NOMO-1 (cell line): ENCODE measurements around the gene NTRK2.

Experiments
- DNase-seq, 2 experiments: peaks; one replicate each; lab custom pipeline; 2025; ENCODE audit not compliant: unreplicated experiment in 2 of 2; lab: John Stamatoyannopoulos, UW

Gene NTRK2

GRCh38 chr9:84926793-84927192 lies 257.3 kb downstream of the NTRK2 start:
- DNase-seq = no peak

GRCh38 chr9:84928419-84928818 lies 258.9 kb downstream of the NTRK2 start:
- DNase-seq = no peak

- DNase-seq = no peak
Measured at GRCh38 chr9:84929068-84929467, 259.5 kb downstream of the NTRK2 start.

- DNase-seq = no peak
Measured at GRCh38 chr9:84932915-84933527, 263.5 kb downstream of the NTRK2 start.

GRCh38 chr9:84935528-84936117 lies 266.1 kb downstream of the NTRK2 start:
- no peak for DNase-seq

GRCh38 chr9:84937180-84937579 lies 267.7 kb downstream of the NTRK2 start:
- DNase-seq = no peak

- DNase-seq = no peak
Measured at GRCh38 chr9:84937581-84937980, 268.1 kb downstream of the NTRK2 start.

- no peak for DNase-seq
Measured at GRCh38 chr9:84939774-84940173, 270.2 kb downstream of the NTRK2 start.

- DNase-seq = no peak
Measured at GRCh38 chr9:84940294-84940693, 270.8 kb downstream of the NTRK2 start.

GRCh38 chr9:84941792-84942191 lies 272.3 kb downstream of the NTRK2 start:
- no peak for DNase-seq

GRCh38 chr9:84943482-84944050 lies 274.0 kb downstream of the NTRK2 start:
- DNase-seq = no peak

GRCh38 chr9:84945878-84946538 lies 276.5 kb downstream of the NTRK2 start:
- no peak for DNase-seq

GRCh38 chr9:84947412-84947972 lies 278.0 kb downstream of the NTRK2 start:
- DNase-seq = no peak

GRCh38 chr9:84949258-84949657 lies 279.7 kb downstream of the NTRK2 start:
- no peak for DNase-seq

GRCh38 chr9:84949971-84950370 lies 280.4 kb downstream of the NTRK2 start:
- DNase-seq = no peak

- no peak for DNase-seq
Measured at GRCh38 chr9:84950879-84951811, 281.6 kb downstream of the NTRK2 start.

- DNase-seq = no peak
Measured at GRCh38 chr9:84953252-84953773, 283.8 kb downstream of the NTRK2 start.

- DNase-seq = peak; percentile 2 to 13
Measured at GRCh38 chr9:84953797-84954705, 284.5 kb downstream of the NTRK2 start.

- no peak for DNase-seq
Measured at GRCh38 chr9:84955155-84955554, 285.6 kb downstream of the NTRK2 start.
